NOMO-1 treated with DMSO at 0.1 percent for 48 hours (cell line): ENCODE measurements around the gene ABLIM2.

Source experiments
- DNase-seq: peaks from one replicate; lab custom pipeline; 2025; ENCODE audit not compliant: unreplicated experiment; lab: John Stamatoyannopoulos, UW

ABLIM2 gene

DNA sequence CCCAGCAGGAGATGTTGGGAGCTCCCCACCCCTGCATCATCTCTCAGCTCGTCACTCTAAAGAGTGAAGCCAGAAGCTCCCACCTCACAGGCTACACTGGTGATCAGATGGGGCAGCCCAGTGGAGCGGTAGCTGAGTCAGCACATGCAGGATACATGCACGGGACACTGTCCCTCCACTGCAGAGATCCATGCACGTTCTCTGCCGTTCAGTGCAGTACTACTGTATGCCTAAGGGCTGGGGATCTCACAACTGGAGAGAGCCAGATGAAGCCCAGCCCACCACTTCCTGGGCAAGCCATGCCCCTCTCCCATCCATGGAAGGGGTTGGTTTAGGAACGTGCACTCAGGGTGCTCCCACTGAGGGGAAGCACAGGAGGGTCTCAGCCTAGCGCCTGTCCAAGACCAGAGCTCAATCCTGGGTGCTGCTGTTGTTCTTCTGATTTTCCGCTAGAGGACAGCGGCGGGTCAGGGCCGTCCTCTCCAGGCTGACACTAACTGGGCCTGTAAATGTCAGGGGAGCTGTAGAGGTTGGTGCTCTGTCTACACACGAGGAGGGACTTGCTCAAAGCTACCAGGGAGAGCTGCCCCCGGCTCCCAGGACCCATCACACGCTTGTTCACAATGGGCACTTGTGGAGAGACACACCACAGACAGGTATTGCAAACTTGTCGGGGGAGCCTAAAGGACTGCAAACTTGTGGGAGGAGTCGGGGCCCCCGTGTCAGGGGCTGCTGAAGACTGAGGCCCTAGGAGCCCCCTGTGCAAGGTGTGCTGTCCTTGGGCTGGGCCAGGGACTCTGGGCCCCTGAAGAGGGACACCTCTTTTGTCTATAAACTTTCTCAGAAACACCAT is 18.2 kb upstream of the ABLIM2 start:
- DNase-seq, result peak; percentile 60

DNA sequence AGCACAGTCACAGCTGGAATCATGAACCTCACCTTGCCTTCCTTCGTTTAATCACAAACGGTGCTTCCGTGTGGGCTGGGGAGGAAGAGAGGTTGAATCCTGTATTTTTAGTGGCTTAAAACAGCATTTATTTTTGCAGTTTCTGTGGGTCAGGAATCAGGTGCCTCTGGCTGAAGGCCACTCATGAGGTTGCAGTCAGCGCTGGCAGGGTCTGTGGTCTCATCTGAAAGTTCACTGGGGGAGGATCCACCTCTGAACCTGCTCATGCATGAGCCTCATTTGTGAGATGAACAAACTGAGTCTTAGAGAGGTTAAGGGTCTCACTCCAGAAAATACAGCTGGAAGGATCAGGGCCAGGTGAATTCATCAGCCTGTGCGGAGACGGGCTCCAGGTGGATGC is 17.1 kb upstream of the ABLIM2 start:
- no peak for DNase-seq

DNA sequence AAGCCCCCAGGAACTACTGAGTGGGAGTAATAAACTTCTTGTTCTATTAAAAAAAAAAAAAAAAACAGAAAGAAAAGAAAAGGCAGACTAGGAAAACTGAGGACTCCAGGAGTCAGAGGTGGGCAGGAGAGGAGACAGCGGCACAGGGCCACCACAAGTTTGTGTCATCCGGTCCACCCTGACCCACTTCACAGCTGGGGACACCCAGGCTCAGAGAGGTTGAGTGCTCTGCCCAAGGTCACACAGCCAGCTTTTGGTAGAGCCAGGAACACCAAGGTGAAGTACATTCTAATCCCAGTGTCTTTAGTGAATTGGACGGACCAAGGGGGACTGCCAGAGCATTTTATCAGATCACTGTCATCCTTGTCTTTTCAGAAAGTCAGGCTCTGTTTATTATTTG is 16.4 kb upstream of the ABLIM2 start:
- no peak for DNase-seq

- no peak for DNase-seq
These were observed 15.1 kb upstream of the ABLIM2 start for GRCh38 chr4:8173492-8174242.

DNA sequence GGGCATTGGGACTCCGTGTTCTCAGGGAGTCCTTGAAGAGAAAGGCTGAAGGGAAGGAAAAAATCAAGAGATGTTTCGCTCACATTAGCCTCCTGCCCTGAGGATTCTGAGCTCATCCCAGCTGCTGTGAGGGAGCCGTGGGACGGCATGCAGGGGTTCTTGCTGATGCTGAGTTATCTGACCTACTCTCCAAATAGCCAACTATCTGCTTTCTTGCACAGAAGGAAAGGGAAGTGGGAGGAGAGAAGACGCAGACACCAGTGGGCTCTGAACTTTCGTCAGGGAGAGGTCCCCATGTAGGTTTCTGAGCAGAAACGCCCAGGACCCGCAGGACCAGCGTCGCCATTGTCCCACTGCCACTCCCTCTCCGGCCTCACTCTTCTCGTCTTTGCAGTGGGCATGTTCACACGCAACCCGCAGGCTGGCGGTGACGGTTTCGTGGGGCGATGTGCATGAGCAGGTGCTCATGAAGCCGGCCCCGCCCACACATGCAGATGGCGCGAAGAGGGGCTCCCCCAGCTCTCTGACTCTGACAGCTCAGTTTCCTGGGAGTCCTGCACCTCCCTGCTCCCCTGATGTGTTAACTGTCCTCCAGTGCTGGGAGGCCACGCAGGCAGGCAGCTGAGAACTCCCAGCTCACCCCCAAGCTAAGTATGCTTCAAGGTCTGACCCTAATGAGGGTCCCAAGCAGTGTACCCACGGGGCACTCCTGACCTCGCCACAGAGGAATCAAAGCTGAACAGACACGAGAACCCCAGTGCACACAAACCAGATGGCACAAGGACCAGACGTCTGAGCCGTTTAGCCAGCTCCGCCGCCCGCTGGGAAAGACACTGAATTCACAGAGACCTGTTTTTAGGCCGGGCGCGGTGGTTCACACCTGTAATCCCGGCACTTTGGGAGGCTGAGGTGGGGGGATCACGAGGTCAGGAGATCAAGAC is 13.6 kb upstream of the ABLIM2 start:
- no peak for DNase-seq

DNA sequence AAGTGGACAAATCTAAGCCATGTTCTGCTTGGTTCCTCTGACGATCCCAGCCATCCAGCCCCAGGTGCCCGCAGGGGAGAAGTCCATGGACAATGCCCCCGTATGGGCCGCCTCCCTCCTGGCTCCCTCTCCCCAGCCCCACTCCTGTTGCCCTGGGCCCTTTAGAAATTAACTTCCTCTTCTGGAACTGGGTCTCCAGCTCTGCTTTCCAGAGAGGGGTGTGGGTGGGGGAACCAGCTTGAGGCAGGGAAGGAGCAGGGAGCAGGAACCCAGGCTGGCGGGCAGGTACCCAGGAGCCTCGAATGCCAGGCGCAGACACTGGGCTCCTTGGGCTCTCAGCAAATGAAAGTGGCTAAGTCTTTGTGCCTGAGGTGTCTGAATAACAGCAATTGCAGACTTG is 12.7 kb upstream of the ABLIM2 start:
- no peak for DNase-seq

DNA sequence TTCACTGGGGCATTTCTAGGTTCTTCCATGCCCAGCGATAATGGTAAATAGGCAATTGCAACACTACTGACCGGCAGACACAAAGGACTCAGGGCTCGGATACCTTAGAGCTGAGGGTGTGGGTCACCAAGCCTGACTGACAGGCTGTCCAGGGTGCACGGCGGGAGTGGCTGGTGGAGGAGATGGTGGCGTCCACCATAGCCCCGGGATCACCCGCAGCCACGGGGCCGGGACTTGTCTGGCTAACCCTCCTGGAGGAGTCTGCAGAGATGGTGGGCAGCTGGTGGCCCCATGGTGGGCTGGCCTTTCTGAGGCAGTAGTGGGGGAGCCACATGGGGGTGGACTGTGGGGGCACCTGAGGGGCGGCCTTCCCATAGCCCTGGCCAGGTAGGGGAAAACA is 11.7 kb upstream of the ABLIM2 start:
- no peak for DNase-seq

GRCh38 chr4:8169763-8170162 is 11.2 kb upstream of the ABLIM2 start:
- no peak for DNase-seq

DNA sequence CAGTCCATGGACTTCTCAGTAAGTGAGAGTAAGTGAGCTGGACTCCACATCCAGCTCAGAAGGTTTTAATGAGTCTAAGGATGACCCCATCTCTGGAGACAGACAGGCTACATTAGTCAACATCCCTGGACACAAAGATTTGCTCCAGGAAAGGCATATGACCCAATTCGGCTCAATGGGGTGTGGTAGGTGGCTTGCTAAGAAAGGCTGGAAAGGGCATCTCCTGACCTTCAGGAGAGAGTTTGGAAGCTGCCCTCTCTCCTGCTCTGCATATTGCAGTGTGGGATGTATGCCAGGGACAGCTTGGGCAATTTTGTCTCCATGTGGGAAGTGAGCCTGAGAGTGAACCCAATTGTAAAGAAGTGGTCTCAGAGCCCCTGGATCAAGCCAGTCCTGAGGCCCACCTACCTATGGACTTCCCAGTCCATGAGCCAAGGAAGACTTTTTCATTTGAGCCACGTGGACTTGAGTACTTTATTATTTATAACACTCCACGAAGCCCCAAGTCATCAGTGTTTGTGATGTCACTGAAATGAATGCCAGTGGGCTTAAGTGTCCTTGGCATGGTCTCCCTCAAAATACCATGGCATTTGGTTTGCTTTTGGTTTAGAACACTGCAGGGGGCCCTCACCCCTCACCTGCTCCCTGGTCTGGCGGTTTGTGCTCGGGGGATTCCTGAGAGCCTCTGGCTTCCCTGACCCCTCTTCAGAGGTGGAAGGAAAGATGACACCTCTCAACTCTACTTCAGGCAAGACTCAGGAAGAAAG is 10.4 kb upstream of the ABLIM2 start:
- DNase-seq, result no peak

DNA sequence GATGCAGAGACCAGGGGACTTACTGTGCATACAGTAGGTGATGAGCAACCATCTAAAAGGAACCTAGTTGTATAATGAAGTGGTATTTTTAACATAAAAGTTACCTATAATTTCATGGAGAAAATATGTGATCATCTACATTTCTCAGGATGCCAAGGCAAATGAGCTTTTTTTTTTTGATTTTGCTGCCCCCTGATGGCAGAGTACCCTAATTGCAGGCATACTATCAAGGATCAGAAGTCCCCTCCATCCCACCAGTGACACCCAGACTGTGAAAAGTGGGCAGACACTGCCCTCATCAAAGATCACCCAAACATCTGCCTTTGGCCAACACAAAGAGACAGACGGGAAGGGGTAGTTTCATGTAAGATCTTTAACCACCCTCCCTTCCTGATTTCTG is 9.6 kb upstream of the ABLIM2 start:
- DNase-seq, result no peak

GRCh38 chr4:8167815-8168214 is 9.2 kb upstream of the ABLIM2 start:
- DNase-seq, result peak; percentile 33

GRCh38 chr4:8167291-8167690 is 8.7 kb upstream of the ABLIM2 start:
- DNase-seq, result peak; percentile 19

DNA sequence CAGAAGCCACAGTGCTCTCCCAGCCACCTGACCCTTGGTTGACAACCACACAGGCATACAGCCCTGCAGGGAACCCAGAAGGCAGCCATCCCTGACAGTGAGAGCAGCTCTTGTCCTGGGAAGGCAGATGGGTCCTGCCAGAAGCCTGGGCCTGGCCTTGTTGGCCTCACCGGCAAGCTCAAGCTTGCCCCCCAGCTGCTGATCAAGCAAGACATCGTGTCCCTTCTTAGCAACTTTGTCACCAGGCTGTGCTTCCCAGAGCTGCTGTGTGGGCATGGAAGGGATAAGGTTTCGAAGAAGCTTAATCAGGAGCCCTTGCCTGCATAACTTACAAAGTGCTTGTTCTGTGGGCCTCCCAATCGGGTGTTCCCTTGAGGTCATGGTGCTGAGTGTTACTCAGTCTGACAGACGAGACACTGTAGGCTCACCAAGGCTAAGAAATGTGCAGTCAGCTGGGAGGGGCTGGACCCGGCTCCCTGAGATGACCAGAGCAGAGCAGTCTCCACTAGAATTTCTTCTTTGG is 6.8 kb upstream of the ABLIM2 start:
- no peak for DNase-seq

DNA sequence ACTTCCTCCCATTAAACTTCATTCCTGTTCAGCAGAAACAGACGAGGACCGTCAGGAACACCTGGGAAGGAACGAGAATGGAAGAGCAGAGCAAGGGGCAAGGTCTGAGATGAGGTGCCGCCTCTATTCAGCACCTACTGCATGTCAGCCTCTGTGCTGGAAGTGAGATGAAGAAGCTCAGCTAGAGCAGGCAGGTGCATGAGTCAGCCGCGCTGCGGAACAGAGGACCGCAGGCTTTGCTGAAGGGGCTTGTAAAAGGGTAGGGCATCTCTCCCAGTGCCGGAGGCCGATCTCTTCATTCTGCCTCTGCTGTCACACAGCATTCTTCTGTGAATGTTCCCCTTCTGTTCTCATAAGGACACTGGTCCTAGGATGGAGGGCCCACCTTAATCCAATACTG is 6.1 kb upstream of the ABLIM2 start:
- DNase-seq, result no peak

DNA sequence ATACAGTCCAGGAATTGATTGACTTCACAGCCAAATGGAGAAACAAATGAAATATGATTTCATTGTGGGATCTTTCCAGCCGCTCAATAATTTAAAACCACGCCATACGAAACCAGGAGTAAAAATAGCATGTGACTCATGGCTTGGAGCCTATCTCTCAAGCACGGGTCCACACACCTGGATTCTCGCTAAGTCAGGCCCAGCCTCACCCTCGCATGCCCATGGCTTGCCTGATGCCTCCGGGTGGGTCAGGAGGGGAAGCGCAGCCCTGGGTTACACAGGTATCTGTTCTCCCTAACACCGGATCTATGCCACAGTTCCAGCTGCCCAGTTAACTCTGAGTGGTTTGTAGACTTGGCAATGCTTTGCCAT is 5.6 kb upstream of the ABLIM2 start:
- DNase-seq, result no peak

GRCh38 chr4:8163436-8164193 is 5.0 kb upstream of the ABLIM2 start:
- no peak for DNase-seq

- DNase-seq, result no peak
These were observed 4.4 kb upstream of the ABLIM2 start for GRCh38 chr4:8163026-8163425.

DNA sequence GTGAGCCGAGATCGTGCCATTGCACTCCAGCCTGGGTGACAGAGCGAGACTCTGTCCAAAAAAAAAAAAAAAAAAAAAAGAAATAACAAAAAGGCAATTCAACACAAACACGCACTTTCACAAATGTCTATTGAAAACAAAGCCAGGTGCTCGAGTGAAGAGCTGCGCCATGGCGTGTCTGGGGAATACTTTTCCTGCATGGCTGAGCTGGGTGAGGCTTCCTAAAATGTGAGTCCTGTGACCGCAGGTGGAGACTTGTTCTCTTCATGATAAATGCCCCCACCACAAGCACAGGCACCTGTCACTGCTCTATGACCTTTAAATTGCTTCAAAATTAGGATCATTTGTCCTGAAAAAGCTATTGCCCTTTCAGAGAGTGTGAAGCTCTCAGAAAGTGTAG is 4.0 kb upstream of the ABLIM2 start:
- DNase-seq, result no peak

DNA sequence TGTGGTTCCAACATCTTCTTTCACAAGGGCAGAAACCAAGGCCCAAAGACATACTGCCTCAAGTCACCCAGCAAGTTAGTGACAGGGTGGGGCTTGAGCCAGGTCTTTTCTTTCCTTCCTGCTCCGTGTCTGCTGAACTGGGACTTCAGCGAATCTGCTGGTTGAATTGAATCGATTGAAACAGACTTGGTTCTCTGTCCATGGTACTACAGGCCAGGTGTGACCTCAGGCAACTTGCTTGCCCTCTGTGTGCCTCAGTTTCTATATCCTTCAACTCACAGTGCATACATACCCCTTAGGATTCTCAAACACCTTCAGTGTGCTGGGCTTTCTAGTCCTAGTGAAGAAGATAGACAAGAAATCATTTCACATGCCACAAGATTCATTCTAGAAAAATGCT is 2.0 kb upstream of the ABLIM2 start:
- DNase-seq, result no peak

GRCh38 chr4:8160233-8160560 is 1.6 kb upstream of the ABLIM2 start:
- DNase-seq, result no peak
